Measurements from ENCODE around the gene EXOC3. TPM values are rescaled to one million over a fixed set of nuclear protein-coding genes. Genes with fewer than 3 reads are reported as not detected.

The EXOC3 gene
- total and polyA plus RNA-seq, 2 of the 8 experiments (the other 6 are each of a cell fraction or from before 2014, with no cell fraction given) = 14.4 to 30.0 TPM

DNA sequence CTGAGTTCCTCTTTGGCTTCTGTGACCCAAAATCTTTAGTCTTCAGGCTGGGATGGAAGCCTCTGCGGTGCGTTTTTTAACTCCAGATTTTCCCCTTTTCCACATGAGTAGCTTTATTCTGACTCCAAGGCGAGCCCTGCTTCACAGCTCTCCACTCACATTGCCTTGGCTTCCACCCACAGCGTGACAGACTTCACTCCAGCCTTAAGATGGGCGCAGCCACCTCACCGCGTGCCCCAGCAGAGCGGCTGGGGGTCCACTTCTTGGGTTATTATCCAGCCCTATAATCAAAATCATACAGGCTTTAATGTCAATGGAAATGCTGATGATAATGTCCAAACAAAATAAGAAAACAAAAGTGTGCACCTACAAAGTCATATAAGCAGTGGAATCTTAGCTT lies 1.2 kb downstream of the EXOC3 start:
- no peak for TF ChIP-seq GTF2F1 (IDR thresholded peaks at IDR 0.05; ENCODE audit: borderline replicate concordance, low read depth, low read length)
- TF ChIP-seq, protein P1, sequence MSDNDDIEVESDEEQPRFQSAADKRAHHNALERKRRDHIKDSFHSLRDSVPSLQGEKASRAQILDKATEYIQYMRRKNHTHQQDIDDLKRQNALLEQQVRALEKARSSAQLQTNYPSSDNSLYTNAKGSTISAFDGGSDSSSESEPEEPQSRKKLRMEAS (IDR thresholded peaks at IDR 0.05) = no peak
- Histone ChIP-seq H3K36me3 (ENCODE audit: control insufficient read depth in 2 of 4, insufficient read depth in 4 of 4, low read length in 3 of 4) (peaks cover 10 to 21% (median 16%) of the 10 kb centered on the region in 4 experiments), H3K9me3 (ENCODE audit: insufficient read depth in 2 of 2, low read depth in 1 of 2, low read length in 1 of 2) (no peaks in the 10 kb centered on the region), H4K5ac (ENCODE audit: insufficient read length, low read depth, low read length) (no peak overlapping the region), H3K56ac (replicated peaks; ENCODE audit: insufficient read length, low read depth, low read length) (no peak overlapping the region), H2BK120ac (replicated peaks; ENCODE audit: low read depth, low read length) (no peak overlapping the region), H2BK20ac (ENCODE audit: low read length) (no peak overlapping the region), H3K27ac (ENCODE audit: low read depth, low read length) (no peak overlapping the region), H4K8ac (ENCODE audit: extremely low read depth, insufficient read depth, low read length) (no peak overlapping the region), H3K79me2 (ENCODE audit: control insufficient read depth in 1 of 2, insufficient read depth in 2 of 2, low read length in 2 of 2) (peaks cover 0 to 8% of the 10 kb centered on the region in 2 experiments; a peak in 1 of 4 replicates), H3K23ac (ENCODE audit: insufficient read length) (no peak overlapping the region), H3K23me2 (ENCODE audit: low read depth, low read length) (peaks cover 13% of the 10 kb centered on the region; the same call in 1 of the 2 replicates), H3K9ac (replicated peaks in 1 of 4; ENCODE audit: extremely low read depth in 1 of 4, low read depth in 3 of 4, low read length in 3 of 4) (no peak overlapping the region), H3K4me3 (ENCODE audit: extremely low read depth in 1 of 4, insufficient read depth in 2 of 4, low read depth in 3 of 4, low read length in 4 of 4) (peak overlapping the region in 1 of 4 experiments; percentile 94; a peak in 1 of 8 replicates), H4K20me1 (replicated peaks in 1 of 2; ENCODE audit: control insufficient read depth in 1 of 2, insufficient read depth in 2 of 2, low read length in 2 of 2) (peaks cover 2 to 16% of the 10 kb centered on the region in 2 experiments), H3K4me1 (replicated peaks in 1 of 4; ENCODE audit: control insufficient read depth in 3 of 4, insufficient read depth in 4 of 4, low read length in 3 of 4) (peaks cover 0 to 12% (median 8%) of the 10 kb centered on the region in 4 experiments; a peak in 5 of 7 replicates), H2BK5ac (ENCODE audit: low read depth, low read length) (no peak overlapping the region), H2BK12ac (ENCODE audit: low read depth, low read length) (no peak overlapping the region), H3K4me2 (ENCODE audit: insufficient read depth in 1 of 2, low read depth in 2 of 2, low read length in 2 of 2) (peak overlapping the region; percentile 77 to 100; a peak in 2 of 4 replicates), H2AK5ac (ENCODE audit: low read depth, low read length) (no peak overlapping the region), H2AFZ (ENCODE audit: low read length) (no peak overlapping the region), H3K18ac (ENCODE audit: extremely low read depth, low read length) (no peak overlapping the region), H3K4ac (replicated peaks; ENCODE audit: insufficient read length, low read depth, low read length) (no peak overlapping the region), H3K27me3 (replicated peaks in 1 of 4; ENCODE audit: control insufficient read depth in 3 of 4, extremely low read depth in 1 of 4, insufficient read depth in 3 of 4, low read length in 3 of 4) (peaks cover 0 to 4% (median 0%) of the 10 kb centered on the region in 4 experiments; a peak in 2 of 7 replicates), H3K79me1 (ENCODE audit: low read depth, low read length) (peaks cover 9% of the 10 kb centered on the region; the same call in 1 of the 2 replicates), H3K14ac (ENCODE audit: insufficient read length) (no peak overlapping the region), H4K91ac (replicated peaks; ENCODE audit: insufficient read length, low read length) (no peak overlapping the region), H2BK15ac (ENCODE audit: low read length) (no peak overlapping the region)
- POLR2A ChIA-PET (ENCODE audit: partially characterized antibody) = no interaction called here
- WGBS, 2 experiments (ENCODE audit: extremely low coverage in 1 of 2, insufficient coverage in 1 of 2, insufficient read length in 1 of 2, insufficient replicate concordance in 2 of 2, low coverage in 1 of 2, low lambda C conversion rate in 2 of 2, missing lambda C conversion rate in 1 of 2) = 88% methylated on average over 8 of the region's 8 CpGs; no CpG with 5 or more reads in 1 of the 2 experiments
- DNase-seq (ENCODE audit: low read depth in 1 of 2, low spot score in 2 of 2) = no peak
- CTCF ChIA-PET (ENCODE audit: partially characterized antibody) = interaction anchor here (0.8 to 2.6 kb wide), 4 partner anchors 9 to 30 kb away, joined by 3 to 10 read pairs (median 6); no protein-coding TSS in a partner anchor
- no peak for FAIRE-seq
